Hindlimb muscle (tissue), 1 donor: ENCODE results near the gene GPX3. TPM values are rescaled to one million over a fixed set of nuclear protein-coding genes. Genes with fewer than 3 reads are reported as not detected.

ENCODE experiments used
- polyA plus RNA-seq: library from polyadenylated mRNA; unstranded; fragments of 120-200 nt; gene quantifications from one replicate; pipeline ENCODE4 v1.2.1, GENCODE V29; 2013; ENCODE audit not compliant: insufficient read length

The GPX3 gene
- polyA plus RNA-seq, 1 donor, result 64.9 TPM

Other genes starting within 250 kb of the GPX3 start
- 5.7 TPM for gene SMIM3, start 241.8 kb upstream of the GPX3 start, polyA plus RNA-seq
- 0.35 TPM for gene IRGM, start 174.1 kb upstream of the GPX3 start, polyA plus RNA-seq
- 8.8 TPM for gene ZNF300, start 115.6 kb upstream of the GPX3 start, polyA plus RNA-seq
- 94.1 TPM for gene TNIP1, start 60.4 kb downstream of the GPX3 start, polyA plus RNA-seq
- gene ANXA6, start 137.2 kb downstream of the GPX3 start, polyA plus RNA-seq, result 380 TPM
- 86.9 TPM for gene CCDC69, start 203.5 kb downstream of the GPX3 start, polyA plus RNA-seq
- gene GM2A, start 232.6 kb downstream of the GPX3 start, polyA plus RNA-seq, result 26.9 TPM